OCI-LY3 (cell line): ENCODE data around the gene MIOX.

Source experiments
- H2AFZ ChIP-seq: fragments of 200-600, 300-600 bp; shearing (Covaris generic); 2 replicates; pipeline ENCODE4 v1.6.0; 2014; ENCODE audit warnings: antibody characterized with exemption, low read depth, low read length
- H3K27ac ChIP-seq: fragments of 200-600, 300-600 bp; sonication (generic); 2 replicates; pipeline ENCODE4 v1.5.1; 2014; ENCODE audit warnings: mild to moderate bottlenecking, low read length, moderate library complexity, mixed read lengths
- H3K27me3 ChIP-seq: fragments of 200-600, 300-600 bp; sonication (generic); 2 replicates; pipeline ENCODE4 v1.6.1; 2014; ENCODE audit warnings: low read depth, low read length, mixed read lengths
- H3K36me3 ChIP-seq: fragments of 200-600, 300-600 bp; sonication (generic); replicated peaks from 2 replicates; pipeline ENCODE3; 2014; ENCODE audit warnings: low read depth, low read length, mixed read lengths
- H3K4me1 ChIP-seq: fragments of 300-600, 200-600 bp; sonication (generic); 2 replicates; pipeline ENCODE4 v1.6.1; 2014; ENCODE audit warnings: low read length, mixed read lengths
- H3K4me2 ChIP-seq: fragments of 200-600, 300-600 bp; sonication (generic); 2 replicates; pipeline ENCODE4 v1.6.1; 2014; ENCODE audit warnings: low read length, mixed read lengths
- H3K4me3 ChIP-seq: fragments of 300-600, 200-600 bp; sonication (generic); 2 replicates; pipeline ENCODE4 v1.5.1; 2014; ENCODE audit warnings: antibody characterized with exemption, mild to moderate bottlenecking, low read length, moderate library complexity
- H3K79me2 ChIP-seq: fragments of 300-600, 200-600 bp; shearing (Covaris generic); 2 replicates; pipeline ENCODE4 v1.6.1; 2014; ENCODE audit warnings: mild to moderate bottlenecking, low read length, mixed read lengths
- H3K9ac ChIP-seq: fragments of 300-600, 200-600 bp; shearing (Covaris generic); 2 replicates; pipeline ENCODE4 v1.6.0; 2014; ENCODE audit warnings: mild to moderate bottlenecking, low read length, moderate library complexity
- H3K9me3 ChIP-seq: fragments of 200-600, 300-600 bp; shearing (Covaris generic); 2 replicates; pipeline ENCODE4 v1.6.1; 2014; ENCODE audit warnings: low read length, mixed read lengths; ENCODE audit not compliant: insufficient read depth
- H4K20me1 ChIP-seq: fragments of 200-600, 300-600 bp; sonication (generic); 2 replicates; pipeline ENCODE4 v1.6.1; 2016; ENCODE audit warnings: low read length, mixed read lengths; ENCODE audit not compliant: insufficient read depth
- CTCF ChIP-seq: fragments of 200-600, 300-600 bp; sonication (generic); IDR thresholded peaks from 2 replicates; pipeline ENCODE4 v1.5.1; 2014; ENCODE audit warnings: antibody characterized with exemption, low read length, low read depth
- EZH2phosphoT487 ChIP-seq: fragments of 200-600 bp; shearing (Covaris generic); IDR thresholded peaks from 2 replicates; pipeline ENCODE4 v1.6.1; 2018; ENCODE audit warnings: antibody characterized with exemption, mixed run types, low read depth

MIOX gene

DNA sequence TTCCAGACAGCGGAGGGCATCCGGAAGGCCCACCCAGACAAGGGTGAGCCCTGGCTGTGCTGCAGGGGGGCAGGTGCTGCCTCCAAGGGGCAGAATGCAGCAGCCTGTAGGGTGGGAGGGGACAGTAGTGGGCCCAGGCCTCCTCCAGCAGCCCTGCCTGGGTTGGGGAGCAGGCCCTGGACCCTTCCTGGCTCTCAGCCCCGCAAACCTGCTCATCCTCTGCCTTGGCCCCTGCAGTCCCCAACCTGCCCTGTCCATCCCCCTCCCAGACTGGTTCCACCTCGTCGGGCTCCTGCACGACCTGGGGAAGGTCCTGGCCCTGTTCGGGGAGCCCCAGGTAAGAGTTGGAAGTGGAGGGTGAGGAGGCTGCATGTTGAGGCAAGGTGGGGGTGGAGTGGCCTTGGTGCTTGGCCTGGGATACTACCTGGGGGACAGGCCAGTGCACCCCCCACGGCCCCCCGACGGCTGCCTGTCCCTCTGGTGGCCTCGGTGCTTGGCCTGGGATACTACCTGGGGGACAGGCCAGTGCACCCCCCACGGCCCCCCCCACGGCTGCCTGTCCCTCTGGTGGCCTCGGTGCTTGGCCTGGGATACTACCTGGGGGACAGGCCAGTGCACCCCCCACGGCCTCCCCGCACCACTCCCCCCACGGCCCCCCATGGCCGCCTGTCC lies 1.5 kb downstream of the MIOX start:
- Histone ChIP-seq H3K4me2 (0 out of 2 replicates have a peak overlapping the region, but pooled peaks have one; percentile 48), H3K36me3 (no peaks in the 10 kb centered on the region), H3K4me3 (no peak overlapping the region), H4K20me1 (no peaks in the 10 kb centered on the region), H2AFZ (0 out of 2 replicates have a peak overlapping the region, but pooled peaks have one; percentile 13), H3K4me1 (peaks cover 6% of the 10 kb centered on the region; the same call in 1 of the 2 replicates), H3K27me3 (no peaks in the 10 kb centered on the region), H3K27ac (no peak overlapping the region), H3K9ac (no peak overlapping the region), H3K9me3 (no peaks in the 10 kb centered on the region), H3K79me2 (no peaks in the 10 kb centered on the region)
- no peak for TF ChIP-seq EZH2phosphoT487
- TF ChIP-seq CTCF: no peak

- Histone ChIP-seq H3K4me3 (no peak overlapping the region), H3K4me2 (no peak overlapping the region), H3K4me1 (peaks cover 6% of the 10 kb centered on the region; the same call in 1 of the 2 replicates), H3K79me2 (no peaks in the 10 kb centered on the region), H4K20me1 (no peaks in the 10 kb centered on the region), H3K27me3 (no peaks in the 10 kb centered on the region), H3K9ac (no peak overlapping the region), H3K27ac (no peak overlapping the region), H2AFZ (no peak overlapping the region), H3K9me3 (no peaks in the 10 kb centered on the region), H3K36me3 (no peaks in the 10 kb centered on the region)
- TF ChIP-seq CTCF (no peak), EZH2phosphoT487 (no peak)
Measured at GRCh38 chr22:50488886-50489285, 2.2 kb downstream of the MIOX start.

DNA sequence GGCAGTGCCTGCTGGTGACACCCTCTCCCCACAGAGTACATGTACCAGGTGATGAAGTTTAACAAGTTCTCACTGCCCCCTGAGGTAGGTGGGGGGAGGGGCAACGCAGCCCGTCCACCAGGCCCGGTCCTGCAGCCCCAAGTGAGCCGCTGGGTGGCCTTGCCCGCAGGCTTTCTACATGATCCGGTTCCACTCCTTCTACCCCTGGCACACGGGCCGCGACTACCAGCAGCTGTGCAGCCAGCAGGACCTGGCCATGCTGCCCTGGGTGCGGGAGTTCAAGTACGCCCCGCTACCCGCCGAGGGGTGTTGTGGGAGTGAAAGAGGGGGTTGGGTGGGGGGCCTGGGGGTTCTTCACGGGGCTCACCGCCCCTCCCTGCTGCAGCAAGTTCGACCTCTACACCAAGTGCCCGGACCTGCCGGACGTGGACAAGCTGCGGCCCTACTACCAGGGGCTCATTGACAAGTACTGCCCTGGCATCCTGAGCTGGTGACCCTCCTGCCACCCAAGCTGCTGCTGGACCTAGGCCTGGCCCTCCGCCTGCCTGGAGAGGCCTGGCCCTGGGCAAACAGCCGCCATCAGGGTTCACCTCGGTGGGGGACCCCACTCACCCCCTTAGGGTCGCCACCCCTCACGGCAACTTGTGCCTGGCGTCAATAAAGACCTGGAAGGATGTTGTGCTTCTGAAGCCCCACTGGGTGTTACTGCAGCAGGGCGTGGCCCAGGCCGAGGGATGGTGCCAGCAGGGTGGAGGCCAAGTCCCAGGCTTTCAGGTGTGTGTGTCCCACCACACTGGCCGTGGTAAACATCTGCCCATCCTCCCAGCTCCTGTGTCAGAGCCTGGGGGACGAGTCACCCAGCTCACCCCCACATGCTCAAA lies 2.9 kb downstream of the MIOX start:
- Histone ChIP-seq H3K9ac (no peak overlapping the region), H3K4me2 (no peak overlapping the region), H3K4me3 (no peak overlapping the region), H4K20me1 (no peaks in the 10 kb centered on the region), H3K36me3 (no peaks in the 10 kb centered on the region), H2AFZ (no peak overlapping the region), H3K27me3 (no peaks in the 10 kb centered on the region), H3K4me1 (peaks cover 6% of the 10 kb centered on the region; the same call in 1 of the 2 replicates), H3K27ac (no peak overlapping the region), H3K79me2 (no peaks in the 10 kb centered on the region), H3K9me3 (no peaks in the 10 kb centered on the region)
- TF ChIP-seq CTCF: no peak
- no peak for TF ChIP-seq EZH2phosphoT487
